Hepatocyte (in vitro differentiated cells): ENCODE data around the gene VWCE. TPM values are rescaled to one million over a fixed set of nuclear protein-coding genes. Genes with fewer than 3 reads are reported as not detected.

Experiments used
- DNase-seq: peaks from one replicate; pipeline ENCODE4 v3.0.0-alpha.2; 2016; ENCODE audit warnings: low spot score
- H2AFZ ChIP-seq: fragments of 200-600 bp; sonication (generic); 2 replicates; pipeline ENCODE4 v1.6.0; 2016; ENCODE audit warnings: antibody characterized with exemption, mild to moderate bottlenecking
- H3K27ac ChIP-seq: fragments of 200-600 bp; sonication (generic); 2 replicates; pipeline ENCODE4 v1.5.1; 2016; ENCODE audit warnings: mild to moderate bottlenecking
- H3K27me3 ChIP-seq: fragments of 200-600 bp; sonication (generic); 2 replicates; pipeline ENCODE4 v1.6.1; 2016
- H3K36me3 ChIP-seq: fragments of 200-600 bp; sonication (generic); replicated peaks from 2 replicates; pipeline ENCODE4 v1.5.1; 2016; ENCODE audit warnings: low read depth; ENCODE audit not compliant: insufficient read depth
- H3K4me1 ChIP-seq: fragments of 200-600 bp; sonication (generic); 2 replicates; pipeline ENCODE4 v1.5.1; 2016; ENCODE audit warnings: mild to moderate bottlenecking, moderate library complexity; ENCODE audit not compliant: insufficient read depth
- H3K4me2 ChIP-seq: fragments of 200-600 bp; sonication (generic); 2 replicates; pipeline ENCODE4 v1.6.0; 2016
- H3K4me3 ChIP-seq: fragments of 200-600 bp; sonication (generic); 2 replicates; pipeline ENCODE4 v1.5.1; 2016; ENCODE audit warnings: mild to moderate bottlenecking
- H3K79me2 ChIP-seq: fragments of 200-600 bp; sonication (generic); 2 replicates; pipeline ENCODE4 v1.6.0; 2017; ENCODE audit warnings: mild to moderate bottlenecking
- H3K9me2 ChIP-seq: fragments of 200-600 bp; sonication (generic); replicated peaks from 2 replicates; pipeline ENCODE4 v1.6.0; 2017; ENCODE audit warnings: mild to moderate bottlenecking; ENCODE audit not compliant: insufficient read depth
- H3K9me3 ChIP-seq: fragments of 200-600 bp; sonication (generic); 2 replicates; pipeline ENCODE4 v1.5.1; 2016; ENCODE audit warnings: low read depth, mild to moderate bottlenecking
- H4K20me1 ChIP-seq: fragments of 200-600 bp; sonication (generic); 2 replicates; pipeline ENCODE4 v1.6.0; 2016; ENCODE audit warnings: mild to moderate bottlenecking; ENCODE audit not compliant: insufficient read depth, poor library complexity, severe bottlenecking
- CTCF ChIP-seq: fragments of 200-600 bp; sonication (generic); IDR thresholded peaks from 2 replicates; pipeline ENCODE4 v1.5.1; 2016; ENCODE audit warnings: antibody characterized with exemption, mild to moderate bottlenecking; ENCODE audit not compliant: poor library complexity
- EZH2 ChIP-seq: fragments of 200-600 bp; sonication (generic); IDR thresholded peaks from 2 replicates; pipeline ENCODE4 v1.6.1; 2016; ENCODE audit warnings: antibody characterized with exemption, mild to moderate bottlenecking, borderline replicate concordance
- EZH2phosphoT487 ChIP-seq: fragments of 200-600 bp; sonication (generic); IDR thresholded peaks from one replicate; pipeline ENCODE4 v1.6.1; 2018; ENCODE audit warnings: antibody characterized with exemption, mild to moderate bottlenecking, low read depth, moderate library complexity; ENCODE audit not compliant: unreplicated experiment, severe bottlenecking
- WGBS: methylation state at CpG from one replicate; pipeline ENCODE4 v1.1.6; 2016; ENCODE audit warnings: low lambda C conversion rate; ENCODE audit errors: missing lambda C conversion rate; 5-methylcytosine and 5-hydroxymethylcytosine counted together
- polyA plus RNA-seq: library from polyadenylated mRNA; unstranded; fragments of >200 nt; fragmentation: Nextera tagmentation; extraction: Ambion mirVana; gene quantifications from 2 replicates; pipeline ENCODE4 v1.2.1, GENCODE V29; 2016
- total RNA-seq: library from RNA; depleted of rRNA; stranded (reverse); fragments of >200 nt; gene quantifications from 2 replicates; pipeline ENCODE4 v1.2.3, GENCODE V29; 2014

VWCE gene
- total and polyA plus RNA-seq, 2 experiments from 2014 or later = 6.7 to 13.4 TPM

- Histone ChIP-seq H3K4me2 (no peak overlapping the region), H3K36me3 (no peaks in the 10 kb centered on the region), H3K9me2 (no peaks in the 10 kb centered on the region), H3K27ac (no peak overlapping the region), H2AFZ (no peak overlapping the region), H3K9me3 (no peaks in the 10 kb centered on the region), H3K79me2 (no peaks in the 10 kb centered on the region), H3K4me1 (no peaks in the 10 kb centered on the region), H3K4me3 (no peak overlapping the region), H4K20me1 (no peaks in the 10 kb centered on the region), H3K27me3 (no peaks in the 10 kb centered on the region)
- DNase-seq = peak; percentile 30
- WGBS = 73% methylated on average over 13 of the region's 14 CpGs
- TF ChIP-seq EZH2 (no peak), CTCF (no peak), EZH2phosphoT487 (no peak)
These were observed 29.8 kb downstream of the VWCE start for GRCh38 chr11:61265357-61265756.

GRCh38 chr11:61264795-61265194 lies 30.3 kb downstream of the VWCE start:
- H3K9me3 ChIP-seq = no peaks in the 10 kb centered on the region
- DNase-seq = no peak
- no peak overlapping the region for H2AFZ ChIP-seq
- H3K27ac ChIP-seq = no peak overlapping the region
- no peaks in the 10 kb centered on the region for H3K27me3 ChIP-seq
- H3K4me2 ChIP-seq = no peak overlapping the region
- no peaks in the 10 kb centered on the region for H3K9me2 ChIP-seq
- TF ChIP-seq CTCF (no peak), EZH2 (no peak), EZH2phosphoT487 (no peak)
- no peaks in the 10 kb centered on the region for H3K4me1 ChIP-seq
- H3K79me2 ChIP-seq = no peaks in the 10 kb centered on the region
- 96% methylated on average over 14 of the region's 14 CpGs for whole genome bisulfite sequencing
- H3K36me3 ChIP-seq = no peaks in the 10 kb centered on the region
- H4K20me1 ChIP-seq = no peaks in the 10 kb centered on the region
- H3K4me3 ChIP-seq = no peak overlapping the region

GRCh38 chr11:61264371-61264770 lies 30.7 kb downstream of the VWCE start:
- 94% methylated on average over 6 of the region's 6 CpGs for WGBS
- Histone ChIP-seq H3K36me3 (no peaks in the 10 kb centered on the region), H3K4me2 (no peak overlapping the region), H3K4me3 (no peak overlapping the region), H2AFZ (no peak overlapping the region), H3K27me3 (no peaks in the 10 kb centered on the region), H3K27ac (no peak overlapping the region), H3K9me2 (no peaks in the 10 kb centered on the region), H4K20me1 (no peaks in the 10 kb centered on the region), H3K9me3 (no peaks in the 10 kb centered on the region), H3K4me1 (no peaks in the 10 kb centered on the region), H3K79me2 (no peaks in the 10 kb centered on the region)
- DNase-seq = no peak
- TF ChIP-seq CTCF (no peak), EZH2 (no peak), EZH2phosphoT487 (no peak)

- Histone ChIP-seq H3K4me1 (no peaks in the 10 kb centered on the region), H3K27me3 (no peaks in the 10 kb centered on the region), H3K36me3 (no peaks in the 10 kb centered on the region), H3K9me2 (no peaks in the 10 kb centered on the region), H3K79me2 (no peaks in the 10 kb centered on the region), H3K9me3 (no peaks in the 10 kb centered on the region), H3K4me2 (no peak overlapping the region), H2AFZ (no peak overlapping the region), H3K27ac (no peak overlapping the region), H3K4me3 (no peak overlapping the region), H4K20me1 (no peaks in the 10 kb centered on the region)
- TF ChIP-seq EZH2 = no peak
- no peak for TF ChIP-seq EZH2phosphoT487
- TF ChIP-seq CTCF = no peak
- no peak for DNase-seq
- 97% methylated on average over 6 of the region's 6 CpGs for WGBS
These were observed 35.8 kb downstream of the VWCE start for GRCh38 chr11:61259363-61259762.
